SK-N-SH (cell line): ENCODE measurements around the gene ELMO3. TPM values are rescaled to one million over a fixed set of nuclear protein-coding genes. Genes with fewer than 3 reads are reported as not detected.

Experiments used
- CTCF ChIA-PET: fragments of 300-600, 350-600 bp; formaldehyde crosslinking; extraction: SDS; loops from one replicate; lab custom pipeline; 2021; lab: Yijun Ruan, JAX
- POLR2A ChIA-PET: fragments of 350-600 bp; sonication (Branson Sonifier 250); formaldehyde crosslinking; extraction: SDS; loops from one replicate; lab custom pipeline; 2020; ENCODE audit warnings: antibody characterized with exemption, inconsistent platforms; lab: Yijun Ruan, JAX
- DNase-seq: peaks from one replicate; pipeline ENCODE4 v3.0.0; 2012
- H2AFZ ChIP-seq: fragments of 200-600 bp; sonication (generic); 2 replicates; pipeline ENCODE4 v1.8.1; 2016; ENCODE audit warnings: antibody characterized with exemption, mild to moderate bottlenecking, low read depth
- H3F3A ChIP-seq: fragments of 200-600 bp; sonication (generic); replicated peaks from 2 replicates; pipeline ENCODE3; 2016; ENCODE audit warnings: antibody characterized with exemption, mild to moderate bottlenecking; ENCODE audit not compliant: insufficient read depth
- H3K27ac ChIP-seq, 2 experiments: fragments of 200-500 bp in 1 of 2; fragments of 200-600 bp in 1 of 2; sonication (Bioruptor generic) in 1 of 2; sonication (generic), shearing (Covaris generic) in 1 of 2; 2 replicates each; pipeline versions ENCODE4 v1.5.1 to v1.6.1; 2014 to 2016; ENCODE audit warnings: low read depth in 2 of 2, inconsistent platforms in 1 of 2, low read length in 1 of 2, mild to moderate bottlenecking in 1 of 2, mixed read lengths in 1 of 2
- H3K27me3 ChIP-seq: fragments of 200-600 bp; sonication (generic), shearing (Covaris generic); 2 replicates; pipeline ENCODE4 v1.6.1; 2016; ENCODE audit warnings: mixed run types; ENCODE audit not compliant: insufficient read depth
- H3K36me3 ChIP-seq, 2 experiments: fragments of 200-500 bp in 1 of 2; fragments of 200-600 bp in 1 of 2; sonication (Bioruptor generic) in 1 of 2; sonication (generic) in 1 of 2; replicated peaks in 1 of 2; 2 replicates each; pipeline versions ENCODE3 to v1.5.1; 2014 to 2016; ENCODE audit warnings: low read length in 1 of 2, mild to moderate bottlenecking in 1 of 2; ENCODE audit not compliant: insufficient read depth in 2 of 2, control insufficient read depth in 1 of 2
- H3K4me1 ChIP-seq, 2 experiments: fragments of 200-500 bp in 1 of 2; fragments of 200-600 bp in 1 of 2; sonication (Bioruptor generic) in 1 of 2; sonication (generic), shearing (Covaris generic) in 1 of 2; 2 replicates each; pipeline versions ENCODE4 v1.5.1 to v1.6.1; 2014 to 2016; ENCODE audit warnings: low read depth in 1 of 2, low read length in 1 of 2, mixed run types in 1 of 2; ENCODE audit not compliant: insufficient read depth in 2 of 2, control insufficient read depth in 1 of 2
- H3K4me2 ChIP-seq: fragments of 200-600 bp; sonication (generic), shearing (Covaris generic); 2 replicates; pipeline ENCODE4 v1.6.1; 2017; ENCODE audit warnings: mixed run types
- H3K4me3 ChIP-seq, 2 experiments: fragments of 200-500 bp in 1 of 2; fragments of 200-600 bp in 1 of 2; sonication (Bioruptor generic) in 1 of 2; sonication (generic), shearing (Covaris generic) in 1 of 2; 2 replicates each; pipeline versions ENCODE4 v1.5.1 to v1.8.1; 2014 to 2016; ENCODE audit warnings: low read depth in 2 of 2, inconsistent platforms in 1 of 2, low read length in 1 of 2, mild to moderate bottlenecking in 1 of 2, mixed read lengths in 1 of 2, moderate library complexity in 1 of 2
- H3K79me2 ChIP-seq: fragments of 200-600 bp; sonication (generic); 2 replicates; pipeline ENCODE4 v1.8.1; 2017; ENCODE audit warnings: mild to moderate bottlenecking; ENCODE audit not compliant: insufficient read depth
- H3K9ac ChIP-seq: fragments of 200-600 bp; sonication (generic); 2 replicates; pipeline ENCODE4 v1.6.1; 2017; ENCODE audit warnings: mixed run types
- H3K9me2 ChIP-seq: fragments of 200-600 bp; sonication (generic); 2 replicates; pipeline ENCODE4 v1.6.1; 2017; ENCODE audit warnings: mixed run types
- H3K9me3 ChIP-seq: fragments of 200-600 bp; sonication (generic); 2 replicates; pipeline ENCODE4 v1.6.1; 2017; ENCODE audit warnings: mixed run types, mild to moderate bottlenecking, moderate library complexity
- H4K20me1 ChIP-seq: fragments of 200-600 bp; sonication (generic); 2 replicates; pipeline ENCODE4 v1.6.1; 2017; ENCODE audit warnings: mild to moderate bottlenecking, mixed run types; ENCODE audit not compliant: insufficient read depth
- CHD2 ChIP-seq: fragments of 150-350 bp; IDR thresholded peaks from 2 replicates; pipeline ENCODE4 v1.6.1; 2018; ENCODE audit warnings: low read length; ENCODE audit not compliant: partially characterized antibody
- ELF1 ChIP-seq: IDR thresholded peaks from 2 replicates; pipeline ENCODE4 v1.4.0; 2012
- FOSL2 ChIP-seq: IDR thresholded peaks from 2 replicates; pipeline ENCODE4 v1.4.0; 2012; ENCODE audit warnings: low read depth, mild to moderate bottlenecking, moderate library complexity, borderline replicate concordance
- JUND ChIP-seq: IDR thresholded peaks from 2 replicates; pipeline ENCODE4 v1.4.0; 2012
- MEF2A ChIP-seq: IDR thresholded peaks from 2 replicates; pipeline ENCODE4 v1.4.0; 2012; ENCODE audit warnings: low read depth, borderline replicate concordance
- NRF1 ChIP-seq: IDR thresholded peaks from 2 replicates; pipeline ENCODE4 v1.6.1; 2012; ENCODE audit warnings: low read depth, mild to moderate bottlenecking, low read length
- RFX5 ChIP-seq: IDR thresholded peaks from 2 replicates; pipeline ENCODE4 v1.6.1; 2012; ENCODE audit warnings: mild to moderate bottlenecking, improper control_type of control experiment, low read length
- RXRA ChIP-seq: IDR thresholded peaks from 2 replicates; pipeline ENCODE4 v1.4.0; 2012; ENCODE audit warnings: low read depth, mild to moderate bottlenecking, borderline replicate concordance
- SMC3 ChIP-seq: IDR thresholded peaks from 2 replicates; pipeline ENCODE4 v1.6.1; 2012; ENCODE audit warnings: low read depth, low read length, improper control_type of control experiment
- TAF1 ChIP-seq: IDR thresholded peaks from 2 replicates; pipeline ENCODE4 v1.6.1; 2012; ENCODE audit warnings: low read depth, mild to moderate bottlenecking, low read length, moderate library complexity, borderline replicate concordance
- TCF12 ChIP-seq: IDR thresholded peaks from 2 replicates; pipeline ENCODE4 v1.4.0; 2012
- WGBS: methylation state at CpG from one replicate; pipeline ENCODE4 v1.1.6; 2017; ENCODE audit warnings: low lambda C conversion rate; 5-methylcytosine and 5-hydroxymethylcytosine counted together
- polyA plus RNA-seq, 3 experiments: library from polyadenylated mRNA; depleted of rRNA; stranded (reverse); fragments of >200 nt; gene quantifications; 2 replicates each; pipeline ENCODE4 v1.2.3, GENCODE V29; 2012
- TF ChIP-seq, protein P1 (sequence below): fragments of 150-350 bp; IDR thresholded peaks from 2 replicates; pipeline ENCODE4 v1.6.1; 2016; ENCODE audit warnings: mild to moderate bottlenecking, low read depth, low read length

ELMO3 gene
- polyA plus RNA-seq, 1 of the 3 experiments (the other 2 are of a cell fraction), result 2.3 TPM

DNA sequence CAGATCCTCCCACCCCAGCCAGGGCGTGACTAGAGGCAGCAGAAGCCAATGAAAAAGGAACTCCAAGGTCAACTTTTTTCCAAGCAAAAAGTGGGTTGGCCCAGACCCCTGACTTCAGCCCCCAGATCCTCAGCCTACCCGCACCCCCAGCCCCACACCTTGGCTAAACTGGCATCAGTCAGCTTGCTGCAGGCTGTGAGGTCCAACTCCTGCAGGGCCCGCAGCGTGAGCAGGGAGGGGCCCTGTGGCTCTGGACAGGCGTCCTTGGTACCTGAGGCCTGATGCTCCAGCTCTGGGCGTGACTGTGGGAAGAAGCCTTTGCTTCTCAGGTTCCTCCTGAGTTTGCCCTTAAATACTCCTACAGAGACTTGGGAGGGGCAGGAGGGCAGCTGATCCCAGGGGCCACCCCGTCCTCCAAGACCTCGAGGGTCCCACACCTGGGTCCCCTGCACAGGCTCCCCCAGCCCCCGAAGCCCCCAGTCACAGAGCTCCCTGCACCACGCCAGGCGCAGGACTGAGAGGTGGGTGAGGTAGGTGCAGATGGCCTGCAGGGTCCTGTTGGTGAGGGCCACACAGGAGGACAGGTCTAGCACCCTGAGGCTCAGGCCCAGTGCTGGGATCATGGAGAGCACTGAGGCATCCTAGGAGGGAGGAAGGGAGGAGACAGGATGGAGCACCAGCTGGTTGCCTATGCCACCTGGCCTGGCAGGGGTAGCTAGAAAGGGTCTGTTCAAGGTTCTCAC is 9.4 kb downstream of the ELMO3 start:
- H3K79me2 ChIP-seq, result no peaks in the 10 kb centered on the region
- no peaks in the 10 kb centered on the region for H3K9me3 ChIP-seq
- no peaks in the 10 kb centered on the region for H3K27me3 ChIP-seq
- ChIA-PET POLR2A (interaction anchor here (1.0 to 4.0 kb wide), 5 partner anchors 9 to 19 kb away, joined by 4 to 21 read pairs (median 8); partner anchors contain the start of gene TMEM208), CTCF (interaction anchor here (0.6 to 1.4 kb wide), 6 partner anchors 10 to 190 kb away, joined by 3 to 5 read pairs (median 4); partner anchors contain the start of gene TMEM208)
- no peak for TF ChIP-seq SMC3
- no peak for TF ChIP-seq TAF1
- no peak for TF ChIP-seq TCF12
- TF ChIP-seq RXRA, result no peak
- no peak for TF ChIP-seq JUND
- TF ChIP-seq NRF1, result no peak
- no peak for TF ChIP-seq RFX5
- TF ChIP-seq FOSL2, result no peak
- H3F3A ChIP-seq, result peaks cover 4% of the 10 kb centered on the region
- H3K4me2 ChIP-seq, result no peak overlapping the region
- 100% methylated on average over 5 of the region's 11 CpGs for WGBS
- peaks cover 0 to 9% of the 10 kb centered on the region in 2 experiments for H3K36me3 ChIP-seq
- H3K4me1 ChIP-seq, result peaks cover 8 to 11% of the 10 kb centered on the region in 2 experiments; a peak in 2 of 4 replicates
- no peaks in the 10 kb centered on the region for H4K20me1 ChIP-seq
- no peaks in the 10 kb centered on the region for H3K9me2 ChIP-seq
- no peak overlapping the region for H3K4me3 ChIP-seq
- H3K9ac ChIP-seq, result no peak overlapping the region
- no peak overlapping the region for H2AFZ ChIP-seq
- H3K27ac ChIP-seq, result peak overlapping the region in 1 of 2 experiments; percentile 30; a peak in 1 of 4 replicates
- DNase-seq, result no peak

- H4K20me1 ChIP-seq, result no peaks in the 10 kb centered on the region
- H3K27ac ChIP-seq, result no peak overlapping the region
- peaks cover 4% of the 10 kb centered on the region for H3F3A ChIP-seq
- no peak overlapping the region for H3K4me2 ChIP-seq
- 96% methylated on average over 8 of the region's 8 CpGs for WGBS
- H3K4me1 ChIP-seq, result peaks cover 8 to 11% of the 10 kb centered on the region in 2 experiments; a peak in 2 of 4 replicates
- no peak overlapping the region for H3K9ac ChIP-seq
- TF ChIP-seq ELF1 (no peak), FOSL2 (no peak), SMC3 (no peak), MEF2A (no peak), CHD2 (no peak)
- TF ChIP-seq, protein P1, sequence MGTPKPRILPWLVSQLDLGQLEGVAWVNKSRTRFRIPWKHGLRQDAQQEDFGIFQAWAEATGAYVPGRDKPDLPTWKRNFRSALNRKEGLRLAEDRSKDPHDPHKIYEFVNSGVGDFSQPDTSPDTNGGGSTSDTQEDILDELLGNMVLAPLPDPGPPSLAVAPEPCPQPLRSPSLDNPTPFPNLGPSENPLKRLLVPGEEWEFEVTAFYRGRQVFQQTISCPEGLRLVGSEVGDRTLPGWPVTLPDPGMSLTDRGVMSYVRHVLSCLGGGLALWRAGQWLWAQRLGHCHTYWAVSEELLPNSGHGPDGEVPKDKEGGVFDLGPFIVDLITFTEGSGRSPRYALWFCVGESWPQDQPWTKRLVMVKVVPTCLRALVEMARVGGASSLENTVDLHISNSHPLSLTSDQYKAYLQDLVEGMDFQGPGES, result no peak
- TF ChIP-seq, all 33 proteins: peak for 0
- Histone ChIP-seq H3K36me3 (no peaks in the 10 kb centered on the region), H3K9me2 (no peaks in the 10 kb centered on the region), H3K4me3 (no peak overlapping the region), H3K79me2 (no peaks in the 10 kb centered on the region), H3K27me3 (no peaks in the 10 kb centered on the region), H2AFZ (no peak overlapping the region), H3K9me3 (no peaks in the 10 kb centered on the region)
- CTCF ChIA-PET, result interaction anchor here (1.1 to 1.5 kb wide), 3 partner anchors 11 to 16 kb away, joined by 3 to 8 read pairs (median 3); partner anchors contain the start of gene ELMO3
- POLR2A ChIA-PET, result interaction anchor here (1.5 to 4.0 kb wide), 3 partner anchors 8 to 17 kb away, joined by 4 to 21 read pairs (median 8); partner anchors contain the start of gene TMEM208
- DNase-seq, result no peak
Observed at GRCh38 chr16:67209565-67209964, 10.6 kb downstream of the ELMO3 start.
